HEK293 (cell line): ENCODE measurements around the gene TPRN.

Experiments used
- ATF2 ChIP-seq: fragments of 450-650 bp; formaldehyde crosslinking; IDR thresholded peaks from 2 replicates; pipeline ENCODE4 v1.5.1; 2016; ENCODE audit warnings: missing biosample characterization, missing genetic modification characterization, low read depth
- EGR2 ChIP-seq: fragments of 450-650 bp; formaldehyde crosslinking; IDR thresholded peaks from 2 replicates; pipeline ENCODE4 v1.5.1; 2016; ENCODE audit warnings: low read depth, missing biosample characterization, missing genetic modification characterization
- GLIS2 ChIP-seq: fragments of 450-650 bp; formaldehyde crosslinking; IDR thresholded peaks from 2 replicates; pipeline ENCODE4 v1.5.1; 2016; ENCODE audit warnings: missing biosample characterization, missing genetic modification characterization
- KLF9 ChIP-seq: fragments of 450-650 bp; formaldehyde crosslinking; IDR thresholded peaks from 2 replicates; pipeline ENCODE4 v1.5.1; 2016; ENCODE audit warnings: missing biosample characterization, missing genetic modification characterization, low read depth
- MYNN ChIP-seq: fragments of 450-650 bp; formaldehyde crosslinking; IDR thresholded peaks from 2 replicates; pipeline ENCODE4 v1.5.1; 2016; ENCODE audit warnings: missing biosample characterization, missing genetic modification characterization, borderline replicate concordance
- MZF1 ChIP-seq: fragments of 450-650 bp; formaldehyde crosslinking; IDR thresholded peaks from 2 replicates; pipeline ENCODE4 v1.5.1; 2017; ENCODE audit warnings: missing biosample characterization, missing genetic modification characterization, borderline replicate concordance
- PRDM10 ChIP-seq: fragments of 450-650 bp; formaldehyde crosslinking; IDR thresholded peaks from 2 replicates; pipeline ENCODE4 v1.5.1; 2016; ENCODE audit warnings: missing biosample characterization, missing genetic modification characterization
- SCRT2 ChIP-seq: fragments of 450-650 bp; formaldehyde crosslinking; IDR thresholded peaks from 2 replicates; pipeline ENCODE4 v1.5.1; 2016; ENCODE audit warnings: missing biosample characterization, missing genetic modification characterization
- ZBTB20 ChIP-seq: fragments of 450-650 bp; formaldehyde crosslinking; IDR thresholded peaks from 2 replicates; pipeline ENCODE4 v1.5.1; 2016; ENCODE audit warnings: missing biosample characterization, missing genetic modification characterization
- ZBTB6 ChIP-seq: fragments of 450-650 bp; formaldehyde crosslinking; IDR thresholded peaks from 2 replicates; pipeline ENCODE4 v1.5.1; 2017; ENCODE audit warnings: missing biosample characterization, missing genetic modification characterization
- ZBTB7A ChIP-seq: fragments of 450-650 bp; formaldehyde crosslinking; IDR thresholded peaks from 2 replicates; pipeline ENCODE4 v1.5.1; 2016; ENCODE audit warnings: low read depth, missing biosample characterization, missing genetic modification characterization
- ZFHX2 ChIP-seq: fragments of 450-650 bp; formaldehyde crosslinking; conservative IDR thresholded peaks from 2 replicates; pipeline ENCODE4 v1.5.1; 2016; ENCODE audit warnings: missing biosample characterization, missing genetic modification characterization
- ZNF211 ChIP-seq: fragments of 450-650 bp; formaldehyde crosslinking; IDR thresholded peaks from 2 replicates; pipeline ENCODE4 v1.5.1; 2016; ENCODE audit warnings: low read depth, missing biosample characterization, missing genetic modification characterization
- ZNF223 ChIP-seq: fragments of 450-650 bp; formaldehyde crosslinking; IDR thresholded peaks from 2 replicates; pipeline ENCODE4 v1.5.1; 2016; ENCODE audit warnings: missing biosample characterization, missing genetic modification characterization
- ZNF366 ChIP-seq: fragments of 450-650 bp; formaldehyde crosslinking; conservative IDR thresholded peaks from 2 replicates; pipeline ENCODE4 v1.5.1; 2016; ENCODE audit warnings: missing biosample characterization, missing genetic modification characterization
- ZNF513 ChIP-seq: fragments of 450-650 bp; IDR thresholded peaks from 2 replicates; pipeline ENCODE4 v1.5.1; 2018; ENCODE audit warnings: missing biosample characterization, missing genetic modification characterization
- ZNF560 ChIP-seq: fragments of 450-650 bp; formaldehyde crosslinking; IDR thresholded peaks from 2 replicates; pipeline ENCODE4 v1.5.1; 2017; ENCODE audit warnings: missing biosample characterization, missing genetic modification characterization, borderline replicate concordance
- ZNF664 ChIP-seq: fragments of 450-650 bp; formaldehyde crosslinking; IDR thresholded peaks from 2 replicates; pipeline ENCODE4 v1.5.1; 2016; ENCODE audit warnings: missing biosample characterization, missing genetic modification characterization
- ZSCAN23 ChIP-seq: fragments of 450-650 bp; formaldehyde crosslinking; IDR thresholded peaks from 2 replicates; pipeline ENCODE4 v1.5.1; 2016; ENCODE audit warnings: missing biosample characterization, missing genetic modification characterization
- TF ChIP-seq, protein P1 (sequence below): fragments of 450-650 bp; formaldehyde crosslinking; IDR thresholded peaks from 2 replicates; pipeline ENCODE4 v1.5.1; 2016; ENCODE audit warnings: missing biosample characterization, missing genetic modification characterization, low read depth
- TF ChIP-seq, protein P2 (sequence below): fragments of 450-650 bp; formaldehyde crosslinking; IDR thresholded peaks from 2 replicates; pipeline ENCODE4 v1.5.1; 2016; ENCODE audit warnings: missing biosample characterization, missing genetic modification characterization
- TF ChIP-seq, protein P3 (sequence below): IDR thresholded peaks from 2 replicates; pipeline ENCODE4 v1.6.1; 2011; ENCODE audit warnings: mild to moderate bottlenecking, low read depth, low read length, borderline replicate concordance
- TF ChIP-seq, protein P4 (sequence below): sonication (generic); formaldehyde crosslinking; IDR thresholded peaks from 2 replicates; pipeline ENCODE4 v1.8.1; 2022; ENCODE audit warnings: mild to moderate bottlenecking, moderate library complexity, missing genetic modification reagents

Gene TPRN

GRCh38 chr9:137240318-137240840 lies 39.8 kb upstream of the TPRN start (continued):
- TF ChIP-seq KLF9 (tag by site-specific recombination) (peak; percentile 83), ZFHX2 (tag by site-specific recombination) (peak; percentile 98), ZSCAN23 (tag by site-specific recombination) (no peak; the same call in 1 of the 2 replicates), ZBTB7A (tag by site-specific recombination) (peak; percentile 92), ZNF664 (tag by site-specific recombination) (no peak), SCRT2 (0 out of 2 replicates have a peak, but pooled peaks have one; percentile 35), EGR2 (tag by site-specific recombination) (peak; percentile 85), ZBTB20 (tag by site-specific recombination) (peak; percentile 97), GLIS2 (peak; percentile 97), PRDM10 (tag by site-specific recombination) (peak; percentile 71), ZNF366 (tag by site-specific recombination) (no peak), ZNF211 (no peak), ATF2 (tag by site-specific recombination) (no peak), ZNF513 (tag by site-specific recombination) (no peak), ZNF223 (tag by site-specific recombination) (no peak), MYNN (tag by site-specific recombination) (no peak; the same call in 1 of the 2 replicates), ZNF560 (tag by site-specific recombination) (no peak), ZBTB6 (peak; percentile 86), MZF1 (tag by site-specific recombination) (peak; percentile 64; the same call in 1 of the 2 replicates)
- TF ChIP-seq, protein P1, sequence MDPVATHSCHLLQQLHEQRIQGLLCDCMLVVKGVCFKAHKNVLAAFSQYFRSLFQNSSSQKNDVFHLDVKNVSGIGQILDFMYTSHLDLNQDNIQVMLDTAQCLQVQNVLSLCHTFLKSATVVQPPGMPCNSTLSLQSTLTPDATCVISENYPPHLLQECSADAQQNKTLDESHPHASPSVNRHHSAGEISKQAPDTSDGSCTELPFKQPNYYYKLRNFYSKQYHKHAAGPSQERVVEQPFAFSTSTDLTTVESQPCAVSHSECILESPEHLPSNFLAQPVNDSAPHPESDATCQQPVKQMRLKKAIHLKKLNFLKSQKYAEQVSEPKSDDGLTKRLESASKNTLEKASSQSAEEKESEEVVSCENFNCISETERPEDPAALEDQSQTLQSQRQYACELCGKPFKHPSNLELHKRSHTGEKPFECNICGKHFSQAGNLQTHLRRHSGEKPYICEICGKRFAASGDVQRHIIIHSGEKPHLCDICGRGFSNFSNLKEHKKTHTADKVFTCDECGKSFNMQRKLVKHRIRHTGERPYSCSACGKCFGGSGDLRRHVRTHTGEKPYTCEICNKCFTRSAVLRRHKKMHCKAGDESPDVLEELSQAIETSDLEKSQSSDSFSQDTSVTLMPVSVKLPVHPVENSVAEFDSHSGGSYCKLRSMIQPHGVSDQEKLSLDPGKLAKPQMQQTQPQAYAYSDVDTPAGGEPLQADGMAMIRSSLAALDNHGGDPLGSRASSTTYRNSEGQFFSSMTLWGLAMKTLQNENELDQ (tag by site-specific recombination): no peak
- TF ChIP-seq, protein P2, sequence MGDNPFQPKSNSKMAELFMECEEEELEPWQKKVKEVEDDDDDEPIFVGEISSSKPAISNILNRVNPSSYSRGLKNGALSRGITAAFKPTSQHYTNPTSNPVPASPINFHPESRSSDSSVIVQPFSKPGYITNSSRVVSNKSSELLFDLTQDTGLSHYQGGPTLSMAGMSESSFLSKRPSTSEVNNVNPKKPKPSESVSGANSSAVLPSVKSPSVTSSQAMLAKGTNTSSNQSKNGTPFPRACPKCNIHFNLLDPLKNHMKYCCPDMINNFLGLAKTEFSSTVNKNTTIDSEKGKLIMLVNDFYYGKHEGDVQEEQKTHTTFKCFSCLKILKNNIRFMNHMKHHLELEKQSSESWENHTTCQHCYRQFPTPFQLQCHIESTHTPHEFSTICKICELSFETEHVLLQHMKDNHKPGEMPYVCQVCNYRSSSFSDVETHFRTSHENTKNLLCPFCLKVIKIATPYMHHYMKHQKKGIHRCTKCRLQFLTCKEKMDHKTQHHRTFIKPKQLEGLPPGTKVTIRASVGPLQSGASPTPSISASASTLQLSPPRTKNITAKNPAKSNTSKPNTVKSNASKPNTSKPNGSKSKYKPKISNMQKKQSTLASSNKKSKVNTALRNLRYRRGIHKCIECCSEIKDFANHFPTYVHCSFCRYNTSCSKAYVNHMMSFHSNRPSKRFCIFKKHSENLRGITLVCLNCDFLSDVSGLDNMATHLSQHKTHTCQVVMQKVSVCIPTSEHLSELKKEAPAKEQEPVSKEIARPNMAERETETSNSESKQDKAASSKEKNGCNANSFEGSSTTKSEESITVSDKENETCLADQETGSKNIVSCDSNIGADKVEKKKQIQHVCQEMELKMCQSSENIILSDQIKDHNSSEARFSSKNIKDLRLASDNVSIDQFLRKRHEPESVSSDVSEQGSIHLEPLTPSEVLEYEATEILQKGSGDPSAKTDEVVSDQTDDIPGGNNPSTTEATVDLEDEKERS (tag by site-specific recombination): no peak
- TF ChIP-seq, protein P3, sequence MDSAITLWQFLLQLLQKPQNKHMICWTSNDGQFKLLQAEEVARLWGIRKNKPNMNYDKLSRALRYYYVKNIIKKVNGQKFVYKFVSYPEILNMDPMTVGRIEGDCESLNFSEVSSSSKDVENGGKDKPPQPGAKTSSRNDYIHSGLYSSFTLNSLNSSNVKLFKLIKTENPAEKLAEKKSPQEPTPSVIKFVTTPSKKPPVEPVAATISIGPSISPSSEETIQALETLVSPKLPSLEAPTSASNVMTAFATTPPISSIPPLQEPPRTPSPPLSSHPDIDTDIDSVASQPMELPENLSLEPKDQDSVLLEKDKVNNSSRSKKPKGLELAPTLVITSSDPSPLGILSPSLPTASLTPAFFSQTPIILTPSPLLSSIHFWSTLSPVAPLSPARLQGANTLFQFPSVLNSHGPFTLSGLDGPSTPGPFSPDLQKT: no peak
- TF ChIP-seq, protein P4, sequence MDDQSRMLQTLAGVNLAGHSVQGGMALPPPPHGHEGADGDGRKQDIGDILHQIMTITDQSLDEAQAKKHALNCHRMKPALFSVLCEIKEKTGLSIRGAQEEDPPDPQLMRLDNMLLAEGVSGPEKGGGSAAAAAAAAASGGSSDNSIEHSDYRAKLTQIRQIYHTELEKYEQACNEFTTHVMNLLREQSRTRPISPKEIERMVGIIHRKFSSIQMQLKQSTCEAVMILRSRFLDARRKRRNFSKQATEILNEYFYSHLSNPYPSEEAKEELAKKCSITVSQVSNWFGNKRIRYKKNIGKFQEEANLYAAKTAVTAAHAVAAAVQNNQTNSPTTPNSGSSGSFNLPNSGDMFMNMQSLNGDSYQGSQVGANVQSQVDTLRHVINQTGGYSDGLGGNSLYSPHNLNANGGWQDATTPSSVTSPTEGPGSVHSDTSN (CRISPR knock-in tag): no peak
